Left ventricle myocardium inferior (tissue), 1 donor: ENCODE measurements around the gene NLGN3. TPM values are rescaled to one million over a fixed set of nuclear protein-coding genes. Genes with fewer than 3 reads are reported as not detected.

Experiments used
- DNase-seq: peaks from one replicate; pipeline ENCODE4 v3.0.0-alpha.2; 2020
- H3K27ac ChIP-seq: fragments of 200-600 bp; replicated peaks from 2 replicates; pipeline ENCODE4 v1.8.0; 2021
- H3K27me3 ChIP-seq: fragments of 200-600 bp; 2 replicates; pipeline ENCODE4 v1.8.0; 2021; ENCODE audit warnings: low read depth
- H3K36me3 ChIP-seq: fragments of 200-600 bp; 2 replicates; pipeline ENCODE4 v1.8.0; 2021
- H3K4me1 ChIP-seq: fragments of 200-600 bp; 2 replicates; pipeline ENCODE4 v1.8.0; 2021
- H3K4me3 ChIP-seq: fragments of 200-600 bp; 2 replicates; pipeline ENCODE4 v1.8.0; 2021; ENCODE audit warnings: mild to moderate bottlenecking, moderate library complexity
- H3K9me3 ChIP-seq: fragments of 200-600 bp; replicated peaks from 2 replicates; pipeline ENCODE4 v1.8.0; 2021
- intact Hi-C: fragments of 100-400 bp; cut with micrococcal nuclease; formaldehyde crosslinking; loops from one replicate; pipeline ENCODE4 v1.11.0; 2022
- total RNA-seq: library from RNA; stranded (reverse); fragmentation: NEBNext Ultra II Directional; extraction: Animal tissue kit (Norgen Biotek cat#: 25700); gene quantifications from one replicate; pipeline ENCODE4 v1.2.1, GENCODE V29; 2021
- TF ChIP-seq, protein P1 (sequence below): fragments of 200-600 bp; IDR thresholded peaks from 2 replicates; pipeline ENCODE4 v1.8.0; 2021; ENCODE audit warnings: antibody characterized with exemption, mild to moderate bottlenecking, borderline replicate concordance
- donor health status: DM: no; HTN: yes; CAD: no; lungs with severe emphysema.

NLGN3 gene
- total RNA-seq, 1 donor from 2014 or later: 0.41 TPM

DNA sequence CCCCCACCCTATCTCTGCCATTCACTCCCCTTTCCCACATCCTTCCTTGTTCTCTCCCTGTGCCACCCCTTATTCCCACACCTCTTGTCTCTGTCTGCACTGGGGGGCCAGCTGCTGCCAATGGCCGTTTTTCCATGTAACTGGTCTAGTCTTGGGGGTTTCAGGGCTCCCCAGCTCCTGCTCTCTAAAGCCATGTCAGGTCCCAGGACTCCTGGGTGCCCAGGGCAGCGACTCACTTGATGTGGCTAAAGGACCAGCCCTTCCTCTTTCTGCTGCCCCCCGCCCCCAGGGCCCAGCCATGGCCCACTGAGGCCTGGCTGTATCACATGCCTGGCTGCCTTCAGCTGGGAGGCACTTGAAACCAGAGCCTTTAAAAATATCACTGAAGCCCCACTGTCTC is 10.0 kb downstream of the NLGN3 start:
- H3K36me3 ChIP-seq: no peaks in the 10 kb centered on the region
- H3K4me1 ChIP-seq: no peaks in the 10 kb centered on the region
- DNase-seq: no peak
- no peak overlapping the region for H3K4me3 ChIP-seq
- no peaks in the 10 kb centered on the region for H3K27me3 ChIP-seq
- TF ChIP-seq, protein P1, sequence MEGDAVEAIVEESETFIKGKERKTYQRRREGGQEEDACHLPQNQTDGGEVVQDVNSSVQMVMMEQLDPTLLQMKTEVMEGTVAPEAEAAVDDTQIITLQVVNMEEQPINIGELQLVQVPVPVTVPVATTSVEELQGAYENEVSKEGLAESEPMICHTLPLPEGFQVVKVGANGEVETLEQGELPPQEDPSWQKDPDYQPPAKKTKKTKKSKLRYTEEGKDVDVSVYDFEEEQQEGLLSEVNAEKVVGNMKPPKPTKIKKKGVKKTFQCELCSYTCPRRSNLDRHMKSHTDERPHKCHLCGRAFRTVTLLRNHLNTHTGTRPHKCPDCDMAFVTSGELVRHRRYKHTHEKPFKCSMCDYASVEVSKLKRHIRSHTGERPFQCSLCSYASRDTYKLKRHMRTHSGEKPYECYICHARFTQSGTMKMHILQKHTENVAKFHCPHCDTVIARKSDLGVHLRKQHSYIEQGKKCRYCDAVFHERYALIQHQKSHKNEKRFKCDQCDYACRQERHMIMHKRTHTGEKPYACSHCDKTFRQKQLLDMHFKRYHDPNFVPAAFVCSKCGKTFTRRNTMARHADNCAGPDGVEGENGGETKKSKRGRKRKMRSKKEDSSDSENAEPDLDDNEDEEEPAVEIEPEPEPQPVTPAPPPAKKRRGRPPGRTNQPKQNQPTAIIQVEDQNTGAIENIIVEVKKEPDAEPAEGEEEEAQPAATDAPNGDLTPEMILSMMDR: no peak
- intact Hi-C loops: no loop called here
- H3K27ac ChIP-seq: no peak overlapping the region
- no peaks in the 10 kb centered on the region for H3K9me3 ChIP-seq

DNA sequence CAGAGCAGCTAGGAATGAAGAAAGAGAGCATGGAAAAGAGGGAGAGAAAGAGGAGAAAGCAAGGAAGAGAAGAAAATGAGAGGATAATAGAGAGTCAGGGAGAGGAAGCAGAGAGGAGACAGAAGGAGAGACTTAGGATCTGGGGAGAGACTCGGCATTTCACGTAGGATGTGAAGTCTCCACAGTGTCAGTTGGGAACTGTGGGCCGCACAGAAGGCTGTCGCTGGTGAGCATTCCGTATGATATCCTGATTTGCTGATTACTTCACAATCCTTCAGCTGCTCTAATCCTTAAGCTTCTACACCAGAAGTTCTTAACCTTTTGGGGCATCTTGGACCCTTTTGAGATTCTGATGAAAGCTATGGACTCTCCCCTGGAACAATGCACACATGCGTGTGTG is 14.0 kb downstream of the NLGN3 start:
- intact Hi-C loops: no loop called here
- Histone ChIP-seq H3K36me3 (no peaks in the 10 kb centered on the region), H3K9me3 (no peaks in the 10 kb centered on the region), H3K4me1 (no peaks in the 10 kb centered on the region), H3K27me3 (no peaks in the 10 kb centered on the region), H3K4me3 (no peak overlapping the region), H3K27ac (no peak overlapping the region)
- no peak for DNase-seq
- TF ChIP-seq, protein P1: no peak

DNA sequence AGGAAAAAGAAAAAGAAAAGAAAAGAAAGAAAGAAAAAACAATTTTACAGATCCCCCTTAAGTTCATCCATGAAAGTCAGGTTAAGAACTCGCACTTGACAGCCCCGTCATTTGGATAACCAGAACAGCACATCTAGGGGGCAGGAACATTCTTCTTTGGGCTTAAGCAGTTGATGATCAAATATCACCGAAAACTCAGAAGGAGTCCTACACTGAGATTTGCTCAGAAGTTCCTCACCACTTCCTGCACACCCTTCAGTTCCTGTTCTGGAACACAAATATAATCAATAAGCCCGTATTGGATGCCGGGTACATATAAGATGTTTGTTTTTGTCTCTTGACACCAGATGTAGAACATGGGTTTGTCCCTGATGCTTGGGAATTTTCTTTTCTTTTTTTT is 14.7 kb downstream of the NLGN3 start:
- Histone ChIP-seq H3K27me3 (no peaks in the 10 kb centered on the region), H3K36me3 (no peaks in the 10 kb centered on the region), H3K27ac (no peak overlapping the region), H3K9me3 (no peaks in the 10 kb centered on the region), H3K4me1 (no peaks in the 10 kb centered on the region), H3K4me3 (no peak overlapping the region)
- DNase-seq: no peak
- intact Hi-C loops: no loop called here
- TF ChIP-seq, protein P1: no peak

DNA sequence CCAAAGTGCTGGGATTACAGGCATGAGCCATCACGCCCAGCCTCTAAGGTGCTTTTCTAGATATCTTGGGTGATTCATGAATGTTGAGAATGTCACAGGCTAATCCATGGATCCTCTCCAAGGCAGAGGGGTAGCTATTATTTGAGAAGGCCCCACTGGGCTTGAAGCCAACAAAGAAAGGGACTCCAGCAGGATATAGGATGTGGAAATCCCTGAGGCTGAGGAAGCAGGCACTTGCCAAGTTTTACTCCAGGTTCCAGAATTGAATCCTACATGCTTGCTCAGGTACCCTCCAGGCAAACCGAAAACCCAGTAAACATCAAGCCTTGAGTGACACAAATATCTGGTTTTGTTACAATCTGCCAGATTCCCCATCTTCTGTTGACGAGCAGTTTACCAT is 15.8 kb downstream of the NLGN3 start:
- H3K9me3 ChIP-seq: no peaks in the 10 kb centered on the region
- H3K36me3 ChIP-seq: no peaks in the 10 kb centered on the region
- H3K4me3 ChIP-seq: no peak overlapping the region
- no peak overlapping the region for H3K27ac ChIP-seq
- TF ChIP-seq, protein P1: no peak
- H3K4me1 ChIP-seq: no peaks in the 10 kb centered on the region
- intact Hi-C loops: no loop called here
- DNase-seq: no peak
- H3K27me3 ChIP-seq: no peaks in the 10 kb centered on the region

DNA sequence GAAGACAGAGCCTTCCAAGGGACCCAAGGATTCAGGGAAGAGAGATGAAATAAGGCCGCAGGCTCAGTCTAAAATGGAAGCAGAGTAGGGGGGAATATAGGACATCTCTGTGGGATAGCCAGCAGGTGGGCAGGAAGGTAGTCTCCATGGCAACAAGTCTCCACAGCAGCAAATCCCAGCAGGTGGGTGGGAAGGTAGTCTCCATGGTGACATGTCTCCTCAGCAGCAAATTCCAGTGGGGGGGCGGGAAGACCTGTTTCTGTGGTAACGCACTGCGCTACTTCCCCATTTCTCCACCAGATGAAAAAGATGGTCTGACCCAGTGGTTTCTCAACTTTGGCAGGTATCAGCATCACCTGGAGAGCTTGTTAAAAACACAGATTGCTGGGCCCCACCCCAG is 18.3 kb downstream of the NLGN3 start:
- Histone ChIP-seq H3K27me3 (no peaks in the 10 kb centered on the region), H3K27ac (no peak overlapping the region), H3K9me3 (no peaks in the 10 kb centered on the region), H3K4me3 (no peak overlapping the region), H3K4me1 (no peaks in the 10 kb centered on the region), H3K36me3 (no peaks in the 10 kb centered on the region)
- intact Hi-C loops: no loop called here
- TF ChIP-seq, protein P1: no peak
- no peak for DNase-seq

DNA sequence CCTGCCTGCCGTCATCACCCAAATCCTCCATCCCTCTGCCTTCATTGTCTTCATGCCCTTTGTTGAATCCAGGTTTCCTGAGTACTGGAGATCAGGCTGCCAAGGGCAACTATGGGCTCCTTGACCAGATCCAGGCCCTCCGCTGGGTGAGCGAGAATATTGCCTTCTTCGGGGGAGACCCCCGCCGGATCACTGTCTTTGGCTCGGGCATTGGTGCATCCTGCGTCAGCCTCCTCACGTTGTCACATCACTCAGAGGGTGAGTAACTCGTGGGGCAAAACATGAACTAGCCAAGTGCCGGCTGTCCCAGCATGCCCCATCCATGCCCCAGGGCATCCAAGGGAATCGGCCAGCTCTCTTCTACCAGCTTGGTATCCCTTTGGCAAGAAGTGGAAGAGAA is 19.4 kb downstream of the NLGN3 start:
- no peak overlapping the region for H3K4me3 ChIP-seq
- H3K36me3 ChIP-seq: no peaks in the 10 kb centered on the region
- no peaks in the 10 kb centered on the region for H3K4me1 ChIP-seq
- intact Hi-C loops: no loop called here
- no peaks in the 10 kb centered on the region for H3K9me3 ChIP-seq
- no peaks in the 10 kb centered on the region for H3K27me3 ChIP-seq
- TF ChIP-seq, protein P1: no peak
- no peak for DNase-seq
- no peak overlapping the region for H3K27ac ChIP-seq
